ENCODE data around the gene ATP10B.

DNA sequence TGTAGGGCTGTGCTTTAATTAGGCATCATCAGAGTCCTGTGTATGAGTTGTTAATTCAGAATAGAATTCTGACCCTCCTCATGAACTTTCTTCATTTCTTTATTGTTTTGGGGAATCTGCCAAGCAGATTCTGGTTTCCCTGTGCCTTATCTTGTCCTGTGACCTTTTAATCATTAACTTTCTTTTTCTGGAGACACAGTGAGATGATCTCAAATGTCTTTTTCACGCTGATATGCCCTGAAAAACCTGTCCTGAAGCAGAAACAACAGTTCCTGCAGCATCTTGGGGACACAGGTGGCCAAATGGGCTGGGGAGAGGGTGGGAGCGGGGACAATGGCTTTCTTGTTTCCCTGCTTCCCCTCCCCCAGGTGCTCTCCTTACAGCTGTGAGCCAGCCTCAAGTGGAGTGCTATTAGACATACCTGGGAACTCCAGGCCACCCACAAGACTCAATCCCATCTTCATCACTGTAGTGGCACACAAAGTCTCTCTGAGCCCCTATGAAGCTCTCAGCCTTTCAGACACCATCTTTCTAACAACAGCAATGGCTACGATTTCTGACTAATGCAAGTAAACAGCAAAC is 213.8 kb downstream of the ATP10B start:
- TF ChIP-seq POLR2A (IDR thresholded peaks at IDR 0.05), result no peak
- TF ChIP-seq, protein P1, sequence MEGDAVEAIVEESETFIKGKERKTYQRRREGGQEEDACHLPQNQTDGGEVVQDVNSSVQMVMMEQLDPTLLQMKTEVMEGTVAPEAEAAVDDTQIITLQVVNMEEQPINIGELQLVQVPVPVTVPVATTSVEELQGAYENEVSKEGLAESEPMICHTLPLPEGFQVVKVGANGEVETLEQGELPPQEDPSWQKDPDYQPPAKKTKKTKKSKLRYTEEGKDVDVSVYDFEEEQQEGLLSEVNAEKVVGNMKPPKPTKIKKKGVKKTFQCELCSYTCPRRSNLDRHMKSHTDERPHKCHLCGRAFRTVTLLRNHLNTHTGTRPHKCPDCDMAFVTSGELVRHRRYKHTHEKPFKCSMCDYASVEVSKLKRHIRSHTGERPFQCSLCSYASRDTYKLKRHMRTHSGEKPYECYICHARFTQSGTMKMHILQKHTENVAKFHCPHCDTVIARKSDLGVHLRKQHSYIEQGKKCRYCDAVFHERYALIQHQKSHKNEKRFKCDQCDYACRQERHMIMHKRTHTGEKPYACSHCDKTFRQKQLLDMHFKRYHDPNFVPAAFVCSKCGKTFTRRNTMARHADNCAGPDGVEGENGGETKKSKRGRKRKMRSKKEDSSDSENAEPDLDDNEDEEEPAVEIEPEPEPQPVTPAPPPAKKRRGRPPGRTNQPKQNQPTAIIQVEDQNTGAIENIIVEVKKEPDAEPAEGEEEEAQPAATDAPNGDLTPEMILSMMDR (IDR thresholded peaks at IDR 0.05), result no peak

Measured in Peyer's patch (tissue), 4 donors.